ENCODE measurements around the gene ERICH4. TPM values are rescaled to one million over a fixed set of nuclear protein-coding genes. Genes with fewer than 3 reads are reported as not detected.

The ERICH4 gene
- total RNA-seq, 1 donor: not detected

DNA sequence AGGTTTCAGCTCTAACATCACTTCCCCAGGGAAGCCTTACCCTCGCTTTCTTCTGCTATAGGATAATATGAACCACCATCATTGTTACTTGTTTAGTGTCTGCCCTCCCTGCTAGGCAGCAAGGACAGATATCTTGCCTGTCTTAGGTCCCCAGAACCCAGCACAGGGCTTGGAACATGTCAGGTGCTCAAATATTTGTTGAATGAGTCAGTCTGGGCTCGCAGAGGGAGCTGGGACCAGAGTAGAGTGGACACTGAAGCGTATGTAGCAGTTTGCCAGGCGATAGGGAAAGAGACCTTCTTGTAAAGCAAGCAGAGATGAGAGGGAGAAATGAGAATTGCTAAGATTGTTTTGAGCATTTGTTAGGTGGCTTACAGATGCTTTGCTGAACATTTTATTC lies 33.7 kb upstream of the ERICH4 start:
- Histone ChIP-seq H3K4me1 (ENCODE audit: insufficient read depth, low read length) (peaks cover 74% of the 10 kb centered on the region), H3K27me3 (ENCODE audit: insufficient read depth, low read length) (no peaks in the 10 kb centered on the region), H3K4me3 (ENCODE audit: low read length) (no peak overlapping the region), H3K9me3 (ENCODE audit: low read depth, low read length) (no peaks in the 10 kb centered on the region)

DNA sequence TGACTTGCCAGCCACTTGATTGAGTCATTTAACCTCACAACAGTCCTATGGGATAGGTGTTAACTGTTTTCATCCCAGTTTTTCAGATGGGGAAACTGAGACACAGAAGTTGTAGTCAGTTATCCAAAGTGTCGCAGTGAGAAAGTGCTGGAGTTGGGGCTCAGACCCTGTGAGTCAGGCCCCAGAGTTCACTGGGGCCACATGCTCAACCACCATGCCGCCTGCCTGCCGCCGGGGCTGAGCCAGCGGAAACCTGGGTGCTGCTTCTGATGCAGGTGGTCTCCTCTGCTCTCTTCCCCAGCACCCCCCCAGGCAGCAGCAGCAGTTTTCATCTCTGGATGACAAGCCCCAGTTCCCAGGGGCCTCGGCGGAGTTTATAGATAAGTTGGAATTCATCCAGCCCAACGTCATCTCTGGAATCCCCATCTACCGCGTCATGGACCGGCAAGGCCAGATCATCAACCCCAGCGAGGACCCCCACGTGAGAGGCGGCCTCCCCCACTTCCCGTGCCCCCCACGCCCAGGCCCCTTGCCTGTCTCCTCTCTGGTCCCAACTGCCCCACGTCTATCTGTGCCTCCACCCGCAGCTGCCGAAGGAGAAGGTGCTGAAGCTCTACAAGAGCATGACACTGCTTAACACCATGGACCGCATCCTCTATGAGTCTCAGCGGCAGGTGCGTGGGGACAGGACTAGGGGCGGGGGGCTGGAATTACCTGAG lies 32.5 kb upstream of the ERICH4 start:
- Histone ChIP-seq H3K4me3 (ENCODE audit: low read length) (no peak overlapping the region), H3K4me1 (ENCODE audit: insufficient read depth, low read length) (peaks cover 78% of the 10 kb centered on the region), H3K27me3 (ENCODE audit: insufficient read depth, low read length) (no peaks in the 10 kb centered on the region), H3K9me3 (ENCODE audit: low read depth, low read length) (no peaks in the 10 kb centered on the region)

DNA sequence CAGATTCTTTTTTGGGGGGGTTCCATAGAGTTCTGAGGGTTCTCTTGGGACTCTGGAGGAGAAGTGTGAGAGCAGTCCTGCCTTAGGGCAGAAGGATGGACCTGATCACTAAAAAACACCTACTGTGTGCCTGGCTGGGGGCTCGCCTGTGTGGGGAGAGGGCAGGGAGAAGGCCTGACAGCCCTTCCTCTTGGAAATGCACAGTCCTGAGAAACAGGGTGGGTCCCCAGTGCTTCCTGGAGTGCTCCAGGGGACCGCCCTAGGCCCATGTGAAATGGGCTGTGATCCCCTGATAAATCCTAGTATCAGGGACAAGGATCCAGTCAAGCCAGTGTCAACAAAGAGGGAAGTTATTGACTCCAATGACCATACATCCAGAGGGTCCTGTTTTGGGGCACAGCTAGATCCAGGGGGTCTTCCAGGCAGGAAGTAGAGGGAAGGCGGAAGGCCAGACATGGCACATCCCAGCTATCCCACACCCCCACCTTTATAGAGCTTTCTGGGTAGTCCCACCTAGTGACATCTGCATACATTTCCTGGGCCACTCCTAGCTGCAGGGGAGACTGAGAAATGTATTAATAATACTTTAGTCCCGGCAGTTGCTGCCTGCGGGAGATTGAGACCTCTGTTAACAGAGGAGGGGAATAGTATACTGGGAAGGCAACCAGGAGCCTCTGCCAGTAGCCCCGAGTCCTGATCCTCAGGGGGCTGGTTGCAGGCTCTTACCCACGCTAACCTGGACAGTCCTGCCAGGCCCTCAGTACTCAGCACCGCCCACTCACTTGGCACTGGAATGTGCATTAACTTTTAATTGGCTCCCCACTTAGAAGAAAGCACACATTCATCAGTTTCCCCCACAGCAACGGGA lies 31.6 kb upstream of the ERICH4 start:
- Histone ChIP-seq H3K4me3 (ENCODE audit: low read length) (no peak overlapping the region), H3K27me3 (ENCODE audit: insufficient read depth, low read length) (no peaks in the 10 kb centered on the region), H3K4me1 (ENCODE audit: insufficient read depth, low read length) (peaks cover 69% of the 10 kb centered on the region), H3K9me3 (ENCODE audit: low read depth, low read length) (no peaks in the 10 kb centered on the region)

GRCh38 chr19:41411968-41412265 lies 31.0 kb upstream of the ERICH4 start:
- Histone ChIP-seq H3K4me3 (ENCODE audit: low read length) (no peak overlapping the region), H3K27me3 (ENCODE audit: insufficient read depth, low read length) (no peaks in the 10 kb centered on the region), H3K9me3 (ENCODE audit: low read depth, low read length) (no peaks in the 10 kb centered on the region), H3K4me1 (ENCODE audit: insufficient read depth, low read length) (peaks cover 63% of the 10 kb centered on the region)

GRCh38 chr19:41412953-41413352 lies 30.0 kb upstream of the ERICH4 start:
- no peaks in the 10 kb centered on the region for H3K9me3 ChIP-seq (ENCODE audit: low read depth, low read length)
- H3K4me3 ChIP-seq (ENCODE audit: low read length): no peak overlapping the region
- peaks cover 53% of the 10 kb centered on the region for H3K4me1 ChIP-seq (ENCODE audit: insufficient read depth, low read length)
- no peaks in the 10 kb centered on the region for H3K27me3 ChIP-seq (ENCODE audit: insufficient read depth, low read length)

- Histone ChIP-seq H3K4me1 (ENCODE audit: insufficient read depth, low read length) (peaks cover 52% of the 10 kb centered on the region), H3K4me3 (ENCODE audit: low read length) (no peak overlapping the region), H3K9me3 (ENCODE audit: low read depth, low read length) (no peaks in the 10 kb centered on the region), H3K27me3 (ENCODE audit: insufficient read depth, low read length) (no peaks in the 10 kb centered on the region)
These were observed 29.0 kb upstream of the ERICH4 start for GRCh38 chr19:41413947-41414346.

DNA sequence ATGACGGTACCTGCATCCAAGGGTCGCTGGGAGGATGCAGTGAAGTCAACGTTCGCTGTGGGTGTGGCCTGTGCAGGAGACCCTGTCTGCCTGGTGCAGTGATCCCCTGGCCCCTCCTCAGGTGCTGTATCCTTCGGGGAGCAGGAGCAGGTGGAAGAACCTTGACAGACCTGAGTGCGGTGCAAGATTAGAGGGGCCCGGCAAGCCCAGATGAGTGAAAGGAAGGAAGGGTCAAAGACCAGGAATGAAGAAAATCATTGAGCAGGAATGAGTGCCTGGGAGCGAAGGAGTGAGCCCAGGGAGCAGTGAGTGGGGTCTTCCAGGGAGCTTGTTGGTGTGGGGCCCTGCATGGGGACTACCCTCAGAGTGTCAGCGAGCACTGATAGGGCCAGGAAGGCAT lies 28.5 kb upstream of the ERICH4 start:
- no peaks in the 10 kb centered on the region for H3K27me3 ChIP-seq (ENCODE audit: insufficient read depth, low read length)
- no peaks in the 10 kb centered on the region for H3K9me3 ChIP-seq (ENCODE audit: low read depth, low read length)
- no peak overlapping the region for H3K4me3 ChIP-seq (ENCODE audit: low read length)
- H3K4me1 ChIP-seq (ENCODE audit: insufficient read depth, low read length): peaks cover 52% of the 10 kb centered on the region

- no peak overlapping the region for H3K4me3 ChIP-seq (ENCODE audit: low read length)
- H3K4me1 ChIP-seq (ENCODE audit: insufficient read depth, low read length): peaks cover 52% of the 10 kb centered on the region
- H3K9me3 ChIP-seq (ENCODE audit: low read depth, low read length): no peaks in the 10 kb centered on the region
- no peaks in the 10 kb centered on the region for H3K27me3 ChIP-seq (ENCODE audit: insufficient read depth, low read length)
These were observed 27.8 kb upstream of the ERICH4 start for GRCh38 chr19:41415154-41415571.

- H3K4me1 ChIP-seq (ENCODE audit: insufficient read depth, low read length): peaks cover 52% of the 10 kb centered on the region
- no peak overlapping the region for H3K4me3 ChIP-seq (ENCODE audit: low read length)
- no peaks in the 10 kb centered on the region for H3K9me3 ChIP-seq (ENCODE audit: low read depth, low read length)
- H3K27me3 ChIP-seq (ENCODE audit: insufficient read depth, low read length): no peaks in the 10 kb centered on the region
These were observed 26.7 kb upstream of the ERICH4 start for GRCh38 chr19:41416194-41416674.

DNA sequence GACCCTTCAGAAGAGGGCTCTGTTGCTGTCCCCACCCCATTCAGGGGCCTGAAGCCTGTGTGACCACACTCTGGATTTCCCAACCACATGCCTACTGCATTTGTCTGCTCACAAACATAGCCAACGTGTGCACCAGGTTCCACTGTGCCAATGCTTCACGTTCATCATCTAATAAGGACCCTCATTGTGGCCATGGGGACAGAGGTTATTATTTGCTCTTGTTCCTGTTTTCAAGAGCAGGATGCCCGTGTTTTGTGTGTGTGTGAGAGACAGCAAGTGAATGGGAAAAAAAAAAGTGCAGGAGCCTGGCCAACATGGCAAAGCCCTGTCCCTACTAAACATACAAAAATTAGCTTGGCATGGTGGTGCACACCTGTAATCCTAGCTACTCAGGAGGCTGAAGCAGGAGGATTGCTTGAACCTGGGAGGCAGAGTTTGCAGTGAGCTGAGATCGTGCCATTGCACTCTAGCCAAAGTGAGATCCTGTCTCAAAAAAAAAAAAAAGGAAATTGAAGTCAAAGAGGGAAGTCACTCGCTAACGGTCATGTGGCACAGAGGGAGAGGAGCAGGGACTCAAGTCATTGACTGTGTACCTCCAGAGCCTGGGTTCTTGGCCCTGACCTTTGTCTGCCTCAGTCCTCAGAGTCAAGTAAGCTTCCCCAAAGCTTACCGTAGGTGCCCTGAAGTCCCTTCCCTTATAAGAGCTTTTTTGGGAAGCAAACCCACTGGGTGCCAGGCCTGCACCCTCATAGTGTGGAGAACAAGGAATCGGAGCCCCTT lies 22.7 kb upstream of the ERICH4 start:
- Histone ChIP-seq H3K4me3 (ENCODE audit: low read length) (no peak overlapping the region), H3K9me3 (ENCODE audit: low read depth, low read length) (no peaks in the 10 kb centered on the region), H3K27me3 (ENCODE audit: insufficient read depth, low read length) (no peaks in the 10 kb centered on the region), H3K4me1 (ENCODE audit: insufficient read depth, low read length) (peaks cover 67% of the 10 kb centered on the region)

GRCh38 chr19:41421314-41421713 lies 21.6 kb upstream of the ERICH4 start:
- Histone ChIP-seq H3K4me1 (ENCODE audit: insufficient read depth, low read length) (peaks cover 76% of the 10 kb centered on the region), H3K27me3 (ENCODE audit: insufficient read depth, low read length) (no peaks in the 10 kb centered on the region), H3K4me3 (ENCODE audit: low read length) (no peak overlapping the region), H3K9me3 (ENCODE audit: low read depth, low read length) (no peaks in the 10 kb centered on the region)

GRCh38 chr19:41421973-41422372 lies 21.0 kb upstream of the ERICH4 start:
- Histone ChIP-seq H3K9me3 (ENCODE audit: low read depth, low read length) (no peaks in the 10 kb centered on the region), H3K4me3 (ENCODE audit: low read length) (no peak overlapping the region), H3K4me1 (ENCODE audit: insufficient read depth, low read length) (peaks cover 83% of the 10 kb centered on the region), H3K27me3 (ENCODE audit: insufficient read depth, low read length) (no peaks in the 10 kb centered on the region)

DNA sequence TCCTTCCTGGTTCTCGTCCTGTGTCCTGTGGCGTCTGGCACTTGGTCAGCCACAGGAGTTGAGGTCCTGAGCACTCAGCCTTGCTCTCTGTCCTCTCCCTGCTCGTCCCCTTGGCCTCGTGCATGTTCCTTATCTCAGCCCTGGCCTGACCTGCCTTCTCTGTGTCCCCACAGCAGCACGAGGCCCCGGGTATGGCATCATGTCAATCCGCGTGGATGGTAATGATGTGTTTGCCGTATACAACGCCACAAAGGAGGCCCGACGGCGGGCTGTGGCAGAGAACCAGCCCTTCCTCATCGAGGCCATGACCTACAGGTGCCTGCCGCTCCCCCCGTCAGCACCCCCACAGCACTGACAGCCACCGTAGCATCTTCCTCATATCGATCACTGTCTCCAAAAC lies 20.5 kb upstream of the ERICH4 start:
- no peaks in the 10 kb centered on the region for H3K27me3 ChIP-seq (ENCODE audit: insufficient read depth, low read length)
- no peaks in the 10 kb centered on the region for H3K9me3 ChIP-seq (ENCODE audit: low read depth, low read length)
- H3K4me3 ChIP-seq (ENCODE audit: low read length): no peak overlapping the region
- H3K4me1 ChIP-seq (ENCODE audit: insufficient read depth, low read length): peaks cover 86% of the 10 kb centered on the region

DNA sequence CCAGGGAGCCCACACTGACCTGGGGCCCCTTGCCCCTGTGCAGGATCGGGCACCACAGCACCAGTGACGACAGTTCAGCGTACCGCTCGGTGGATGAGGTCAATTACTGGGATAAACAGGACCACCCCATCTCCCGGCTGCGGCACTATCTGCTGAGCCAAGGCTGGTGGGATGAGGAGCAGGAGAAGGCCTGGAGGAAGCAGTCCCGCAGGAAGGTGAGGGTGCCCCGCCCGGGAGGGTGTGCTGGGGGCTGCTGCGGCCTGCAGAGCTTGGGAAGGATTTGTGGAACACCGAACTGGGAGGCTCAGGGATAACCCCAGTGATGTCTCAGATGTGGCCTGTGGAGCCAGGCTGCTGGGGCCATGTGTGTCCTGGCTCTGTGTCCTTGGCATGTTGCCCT lies 20.0 kb upstream of the ERICH4 start:
- H3K27me3 ChIP-seq (ENCODE audit: insufficient read depth, low read length): no peaks in the 10 kb centered on the region
- no peaks in the 10 kb centered on the region for H3K9me3 ChIP-seq (ENCODE audit: low read depth, low read length)
- H3K4me1 ChIP-seq (ENCODE audit: insufficient read depth, low read length): peaks cover 91% of the 10 kb centered on the region
- no peak overlapping the region for H3K4me3 ChIP-seq (ENCODE audit: low read length)

Data from mononuclear cell (primary cell).